HFF-Myc (cell line): ENCODE measurements around the gene SNX27.

ENCODE experiments used
- DNase-seq: peaks from one replicate; pipeline ENCODE4 v3.0.0-alpha.2; 2011; ENCODE audit warnings: low read depth; ENCODE audit errors: extremely low read depth
- H3K4me3 ChIP-seq: replicated peaks from 2 replicates; pipeline ENCODE4 v1.5.1; 2011; ENCODE audit warnings: low read depth, mild to moderate bottlenecking, control low read depth, low read length
- CTCF ChIP-seq: IDR thresholded peaks from 2 replicates; pipeline ENCODE4 v1.5.1; 2012; ENCODE audit warnings: mild to moderate bottlenecking, low read depth, low read length, control low read depth; ENCODE audit errors: missing control alignments

The SNX27 gene

GRCh38 chr1:151583796-151584195 lies 28.1 kb upstream of the SNX27 start:
- no peak for DNase-seq
- no peak for TF ChIP-seq CTCF
- H3K4me3 ChIP-seq: no peak overlapping the region

- TF ChIP-seq CTCF: no peak
Measured at GRCh38 chr1:151584278-151584677, 27.6 kb upstream of the SNX27 start.

GRCh38 chr1:151584780-151585179 lies 27.1 kb upstream of the SNX27 start:
- TF ChIP-seq CTCF: no peak
- DNase-seq: no peak
- no peak overlapping the region for H3K4me3 ChIP-seq

More at GRCh38 chr1:151584278-151584677, 27.6 kb upstream of the SNX27 start:
- H3K4me3 ChIP-seq: no peak overlapping the region
- no peak for DNase-seq

GRCh38 chr1:151585622-151586021 lies 26.2 kb upstream of the SNX27 start:
- H3K4me3 ChIP-seq: no peak overlapping the region
- TF ChIP-seq CTCF: no peak
- peak; percentile 65 for DNase-seq

DNA sequence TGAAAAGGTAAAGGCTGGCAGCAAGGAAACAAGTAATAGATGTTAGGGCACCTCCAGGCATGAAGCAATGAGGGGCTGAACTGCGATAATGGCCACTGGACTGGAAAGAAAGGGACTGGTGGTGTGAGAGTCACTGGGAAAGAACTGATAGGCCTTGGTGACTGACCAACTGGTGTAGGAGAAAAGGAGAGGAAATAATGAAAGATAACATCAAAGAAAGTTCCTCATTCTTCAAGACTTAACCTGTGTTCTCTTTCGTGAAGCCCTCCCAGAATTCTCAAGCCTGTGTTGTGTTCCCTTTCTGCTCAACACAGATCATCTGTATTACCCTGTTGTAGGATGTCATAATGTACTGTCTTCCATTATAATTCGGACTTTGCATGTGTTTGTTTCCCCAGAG lies 20.9 kb upstream of the SNX27 start:
- no peak overlapping the region for H3K4me3 ChIP-seq
- no peak for DNase-seq
- TF ChIP-seq CTCF: no peak

GRCh38 chr1:151593730-151594129 lies 18.1 kb upstream of the SNX27 start:
- no peak for DNase-seq
- H3K4me3 ChIP-seq: no peak overlapping the region

More at GRCh38 chr1:151593730-151594129, 18.1 kb upstream of the SNX27 start:
- no peak for TF ChIP-seq CTCF
